ENCODE results near the gene ANKRD29.
A peak's percentile ranks its signal among the peaks of the same experiment; 100 is the strongest.
"Not testable (repeated sequence)": the region's sequence is repeated elsewhere in the genome, so short reads cannot be mapped to it uniquely, and the experiment has no call there.

The ANKRD29 gene

DNA sequence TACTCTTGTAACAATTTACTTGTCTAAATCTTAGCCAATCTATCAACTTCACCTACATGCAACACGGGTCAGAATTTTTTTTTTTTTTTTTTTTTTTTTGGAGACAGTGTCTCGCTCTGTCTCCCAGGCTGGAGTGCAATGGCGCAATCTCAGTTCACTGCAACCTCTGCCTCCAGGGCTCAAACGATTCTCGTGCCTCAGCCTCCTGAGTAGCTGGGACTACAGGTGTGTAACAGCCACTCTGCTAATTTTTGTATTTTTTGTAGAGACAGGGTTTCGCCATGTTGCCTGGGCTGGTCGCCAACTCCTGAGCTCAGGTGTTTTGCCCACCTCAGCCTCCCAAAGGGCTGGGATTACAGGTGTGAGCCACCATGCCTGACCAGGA lies 49.6 kb downstream of the ANKRD29 start:
- DNase-seq: not testable (repeated sequence)

GRCh38 chr18:23612434-23613090 lies 50.1 kb downstream of the ANKRD29 start:
- DNase-seq: no peak

GRCh38 chr18:23609390-23610023 lies 53.2 kb downstream of the ANKRD29 start:
- no peak for DNase-seq

GRCh38 chr18:23608211-23608610 lies 54.5 kb downstream of the ANKRD29 start:
- no peak for DNase-seq

- no peak for DNase-seq
Observed at GRCh38 chr18:23605941-23606340, 56.8 kb downstream of the ANKRD29 start.

- no peak for DNase-seq
Observed at GRCh38 chr18:23599809-23600208, 62.9 kb downstream of the ANKRD29 start.

DNA sequence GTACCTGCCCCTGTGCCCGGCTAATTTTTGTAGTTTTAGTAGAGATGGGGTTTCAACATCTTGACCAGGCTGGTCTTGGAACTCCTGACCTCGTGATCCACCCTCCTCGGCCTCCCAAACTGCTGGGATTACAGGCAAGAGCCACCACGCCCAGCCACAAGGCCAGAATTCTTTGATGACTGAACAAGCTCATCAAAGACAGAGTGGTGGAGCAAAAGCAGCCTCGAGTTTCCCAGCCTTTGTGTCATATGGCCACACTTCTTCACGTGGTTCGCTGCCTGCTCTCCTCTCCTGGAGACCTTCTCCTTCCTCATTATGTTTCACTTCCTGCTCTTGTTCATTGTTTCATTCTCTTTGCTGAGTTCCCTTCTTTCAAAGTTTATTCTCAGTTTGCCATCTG lies 66.5 kb downstream of the ANKRD29 start:
- DNase-seq: no peak

DNA sequence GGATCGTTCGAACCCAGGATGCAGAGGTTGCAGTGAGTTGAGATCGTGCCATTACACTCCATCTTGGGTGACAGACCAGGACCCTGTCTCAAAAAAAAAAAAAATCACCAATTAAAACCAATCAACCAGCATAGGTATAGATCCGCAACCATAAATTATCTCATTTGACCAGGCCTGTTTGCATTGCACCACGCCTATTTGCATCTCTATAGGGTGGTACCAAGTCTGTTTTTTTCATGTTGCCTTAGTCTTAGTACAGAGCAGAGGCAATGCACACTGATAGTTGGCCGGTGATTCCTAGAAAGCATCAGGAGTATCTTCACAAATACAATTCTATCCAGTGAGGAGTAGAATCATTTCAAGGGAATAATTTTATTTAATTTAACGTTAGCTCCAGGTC lies 67.1 kb downstream of the ANKRD29 start:
- DNase-seq: no peak

- no peak for DNase-seq
Observed at GRCh38 chr18:23593720-23594119, 69.0 kb downstream of the ANKRD29 start.

GRCh38 chr18:23592911-23593310 lies 69.8 kb downstream of the ANKRD29 start:
- DNase-seq: no peak

GRCh38 chr18:23591011-23591410 lies 71.7 kb downstream of the ANKRD29 start:
- DNase-seq: no peak

DNA sequence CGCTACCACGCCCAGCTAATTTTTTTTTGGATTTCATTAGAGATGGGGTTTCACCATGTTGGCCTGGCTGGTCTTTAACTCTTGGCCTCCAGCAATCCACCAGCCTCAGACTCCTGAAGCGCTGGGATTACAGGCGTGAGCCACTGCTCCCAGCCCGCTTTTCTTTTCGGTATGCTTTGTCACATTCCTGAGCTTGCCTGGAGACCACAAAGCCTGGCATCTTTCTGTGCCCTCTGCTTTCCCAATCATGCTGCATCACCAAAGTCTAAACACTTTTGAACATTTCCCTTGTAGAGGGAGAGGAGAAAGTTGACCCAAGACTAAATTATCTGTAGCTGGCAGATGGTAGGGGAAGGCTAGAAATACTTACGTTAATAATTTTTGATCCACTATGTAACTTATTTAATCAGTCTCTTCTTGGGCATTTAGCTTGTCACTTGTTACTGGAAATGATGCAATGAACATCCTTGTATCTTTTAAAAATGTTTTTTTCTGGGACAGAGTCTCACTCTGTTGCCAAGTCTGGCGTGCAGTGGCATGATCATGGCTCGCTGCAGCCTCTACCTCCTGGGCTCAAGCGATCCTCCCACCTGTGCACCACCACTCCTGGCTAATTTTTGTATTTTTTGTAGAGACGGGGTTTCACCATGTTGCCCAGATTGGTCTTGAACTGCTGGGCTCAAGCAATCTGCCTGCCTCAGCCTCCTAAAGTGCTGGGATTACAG lies 73.7 kb downstream of the ANKRD29 start:
- no peak for DNase-seq

GRCh38 chr18:23587220-23587642 lies 75.5 kb downstream of the ANKRD29 start:
- no peak for DNase-seq

DNA sequence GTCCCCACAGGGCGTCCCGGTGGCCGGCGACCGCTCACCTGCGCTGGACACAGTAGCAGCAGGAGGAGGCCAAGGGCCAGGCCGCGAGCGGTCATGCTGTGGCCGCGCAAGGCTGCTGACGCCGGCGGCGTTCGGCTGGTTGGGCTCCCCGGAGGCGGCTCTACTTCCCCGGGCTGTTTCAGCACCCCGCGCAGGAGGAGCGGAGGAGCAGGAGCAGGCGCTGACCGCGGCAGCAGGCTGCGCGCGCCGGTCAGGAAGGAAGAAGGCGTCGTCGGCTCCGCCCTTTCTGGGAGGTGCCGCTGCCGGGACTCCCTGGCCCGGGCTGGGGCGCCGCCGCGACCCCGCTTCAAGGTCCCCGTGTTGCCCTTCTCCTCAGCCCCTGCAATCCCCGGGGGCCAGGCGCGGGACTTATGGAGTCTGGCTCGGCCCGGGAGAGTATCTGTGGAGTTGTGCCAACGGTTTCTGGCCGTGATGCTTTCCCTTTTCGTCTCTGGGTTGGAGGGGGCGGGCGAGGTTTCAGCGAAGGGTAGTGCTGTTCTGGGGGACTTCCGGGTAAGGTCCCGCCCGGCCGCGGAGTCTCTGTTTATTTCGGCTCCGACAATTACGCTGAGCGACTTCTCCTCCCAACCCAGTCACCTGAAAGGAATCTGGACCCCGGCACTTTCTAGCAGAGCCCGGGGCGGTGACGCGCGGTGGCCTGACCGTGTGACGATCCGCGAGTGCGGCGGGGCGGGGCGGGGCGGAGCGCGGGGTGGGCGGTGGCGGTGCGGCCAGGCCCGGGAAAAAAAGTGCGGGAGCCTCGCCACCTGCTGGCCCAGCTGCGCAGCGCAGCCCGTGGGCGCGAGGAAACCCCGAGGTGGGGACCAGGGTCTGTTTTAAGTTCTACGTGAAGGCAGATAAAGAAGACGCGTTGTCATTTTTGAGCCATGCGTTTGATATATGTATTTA lies 76.2 kb downstream of the ANKRD29 start, which contains the start of gene NPC1:
TSS of gene NPC1 (minus strand) at position 258 of the 948 bp plus-strand sequence. CDS start at position 95, 163 bp downstream.
- peak; percentile 94 for DNase-seq

DNA sequence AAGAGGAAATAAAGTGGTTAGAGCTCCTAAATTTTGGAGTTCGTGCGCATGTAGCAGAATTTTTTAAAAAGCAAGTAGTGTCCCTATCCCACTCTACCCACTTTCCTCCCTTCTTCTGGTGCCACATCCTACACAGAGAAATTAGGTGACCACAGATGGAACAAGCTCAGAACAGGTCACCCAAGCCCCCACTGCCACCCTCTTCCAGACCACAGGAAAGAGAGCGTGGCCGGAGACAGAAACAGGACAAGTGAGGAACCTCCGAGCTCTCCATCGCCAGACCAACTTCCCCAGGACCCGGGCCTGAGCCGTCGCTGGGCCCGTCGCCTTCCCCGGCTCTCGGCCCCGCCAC lies 76.8 kb downstream of the ANKRD29 start:
- DNase-seq: no peak

- peak; percentile 45 for DNase-seq
Observed at GRCh38 chr18:23585007-23585871, 77.5 kb downstream of the ANKRD29 start.

- no peak for DNase-seq
Observed at GRCh38 chr18:23584019-23584983, 78.4 kb downstream of the ANKRD29 start.

GRCh38 chr18:23583071-23583865 lies 79.4 kb downstream of the ANKRD29 start:
- no peak for DNase-seq

- DNase-seq: no peak
Observed at GRCh38 chr18:23580677-23581367, 81.9 kb downstream of the ANKRD29 start.

Measured in stimulated activated CD8-positive, alpha-beta memory T cell treated with anti-CD3 and anti-CD28 coated beads, Interleukin-4, amount 100 ng/mL, for 48 hours (primary cell).